CD14-positive monocyte (primary cell): Measurements from ENCODE around the gene MCEE. TPM values are rescaled to one million over a fixed set of nuclear protein-coding genes. Genes with fewer than 3 reads are reported as not detected.

Experiments used
- DNase-seq, 3 donors: peaks; one replicate each; pipeline ENCODE4 v3.0.0-alpha.2; 2011 to 2022
- H2AFZ ChIP-seq: 2 replicates; pipeline ENCODE4 v1.6.0; 2012; ENCODE audit warnings: mild to moderate bottlenecking, low read depth, low read length, inconsistent platforms; ENCODE audit not compliant: insufficient read depth, poor library complexity, severe bottlenecking
- H3K27ac ChIP-seq, 2 donors: 1 replicate in 1 of 2; 2 replicates in 1 of 2; pipeline ENCODE4 v1.5.1; 2012 to 2013; ENCODE audit warnings: low read length in 2 of 2, control low read depth in 1 of 2, inconsistent platforms in 1 of 2, low read depth in 1 of 2, mild to moderate bottlenecking in 1 of 2
- H3K27me3 ChIP-seq, 2 donors: one replicate each; pipeline versions ENCODE4 v1.6.0 to v1.6.1; 2011 to 2013; ENCODE audit warnings: low read length in 2 of 2; ENCODE audit not compliant: control insufficient read depth in 2 of 2, insufficient read depth in 2 of 2
- H3K36me3 ChIP-seq, 2 donors: replicated peaks in 1 of 2; 1 replicate in 1 of 2; 2 replicates in 1 of 2; pipeline versions ENCODE4 v1.5.1 to v1.6.1; 2012 to 2013; ENCODE audit warnings: low read length in 2 of 2, control low read depth in 1 of 2, inconsistent platforms in 1 of 2, mild to moderate bottlenecking in 1 of 2; ENCODE audit not compliant: insufficient read depth in 2 of 2, control insufficient read depth in 1 of 2
- H3K4me1 ChIP-seq, 2 donors: 1 replicate in 1 of 2; 2 replicates in 1 of 2; pipeline versions ENCODE4 v1.5.1 to v1.6.1; 2012 to 2013; ENCODE audit warnings: low read length in 2 of 2, control low read depth in 1 of 2, inconsistent platforms in 1 of 2, mild to moderate bottlenecking in 1 of 2, moderate library complexity in 1 of 2; ENCODE audit not compliant: insufficient read depth in 2 of 2, control insufficient read depth in 1 of 2
- H3K4me2 ChIP-seq: replicated peaks from 2 replicates; pipeline ENCODE3; 2012; ENCODE audit warnings: low read length, moderate library complexity, mild to moderate bottlenecking; ENCODE audit not compliant: poor library complexity, severe bottlenecking; ENCODE audit errors: extremely low read depth
- H3K4me3 ChIP-seq, 3 experiments: fragments of 200-600 bp in 1 of 3; sonication (generic) in 1 of 3; replicated peaks in 1 of 3; 1 replicate in 2 of 3; 2 replicates in 1 of 3; pipeline ENCODE4 v1.5.1; 2011 to 2013; ENCODE audit warnings: low read length in 3 of 3, mild to moderate bottlenecking in 3 of 3, control low read depth in 2 of 3, low read depth in 2 of 3, inconsistent platforms in 1 of 3, moderate library complexity in 1 of 3
- H3K79me2 ChIP-seq: 2 replicates; pipeline ENCODE4 v1.6.0; 2012; ENCODE audit warnings: mild to moderate bottlenecking, control low read depth, inconsistent platforms, low read length, moderate library complexity; ENCODE audit not compliant: insufficient read depth
- H3K9ac ChIP-seq: 2 replicates; pipeline ENCODE4 v1.6.0; 2017; ENCODE audit warnings: low read length, mild to moderate bottlenecking; ENCODE audit not compliant: insufficient read depth, poor library complexity, severe bottlenecking
- H3K9me3 ChIP-seq, 2 donors: replicated peaks in 1 of 2; 1 replicate in 1 of 2; 2 replicates in 1 of 2; pipeline versions ENCODE4 v1.5.1 to v1.6.1; 2012 to 2013; ENCODE audit warnings: low read length in 2 of 2, control low read depth in 1 of 2; ENCODE audit not compliant: control insufficient read depth in 1 of 2, insufficient read depth in 1 of 2
- H4K20me1 ChIP-seq: 2 replicates; pipeline ENCODE4 v1.6.0; 2012; ENCODE audit warnings: mild to moderate bottlenecking, low read length, control low read depth, moderate library complexity; ENCODE audit not compliant: insufficient read depth
- H3K27ac Mint-ChIP-seq, 7 donors: one replicate each; pipeline ENCODE4 v1.8.0; 2020; ENCODE audit warnings: mild to moderate bottlenecking in 7 of 7, mixed read lengths in 7 of 7, moderate library complexity in 6 of 7, inconsistent platforms in 2 of 7
- H3K27me3 Mint-ChIP-seq, 3 donors: one replicate each; pipeline ENCODE4 v1.8.0; 2021 to 2022; ENCODE audit warnings: low read depth in 3 of 3, mild to moderate bottlenecking in 3 of 3, mixed read lengths in 3 of 3, moderate library complexity in 3 of 3, inconsistent platforms in 1 of 3
- H3K36me3 Mint-ChIP-seq, 2 donors: one replicate each; pipeline ENCODE4 v1.8.0; 2020; ENCODE audit warnings: mixed read lengths in 2 of 2, inconsistent platforms in 1 of 2, mild to moderate bottlenecking in 1 of 2
- H3K4me1 Mint-ChIP-seq: one replicate; pipeline ENCODE4 v1.8.0; 2020; ENCODE audit warnings: mild to moderate bottlenecking, mixed read lengths
- H3K4me3 Mint-ChIP-seq, 2 donors: one replicate each; pipeline ENCODE4 v1.8.0; 2020; ENCODE audit warnings: mild to moderate bottlenecking in 2 of 2, mixed read lengths in 2 of 2, moderate library complexity in 1 of 2
- H3K9me3 Mint-ChIP-seq, 7 donors: one replicate each; pipeline ENCODE4 v1.8.0; 2020 to 2022; ENCODE audit warnings: mixed read lengths in 7 of 7, mild to moderate bottlenecking in 6 of 7, moderate library complexity in 6 of 7, inconsistent platforms in 2 of 7
- CTCF ChIP-seq: fragments of 200-600 bp; IDR thresholded peaks from one replicate; pipeline ENCODE4 v1.8.0; 2022; ENCODE audit warnings: antibody characterized with exemption, mild to moderate bottlenecking
- WGBS: methylation state at CpG from one replicate; pipeline ENCODE4 v1.1.5; 2013; ENCODE audit warnings: missing lambda C conversion rate; ENCODE audit not compliant: insufficient coverage; 5-methylcytosine and 5-hydroxymethylcytosine counted together
- intact Hi-C, 2 donors: fragments of 100-400 bp; cut with micrococcal nuclease; formaldehyde crosslinking; loops; one replicate each; pipeline versions ENCODE4 v1.15.0 to v1.15.1; 2023
- polyA plus RNA-seq, 3 donors: library from polyadenylated mRNA; depleted of rRNA in 1 of 3; unstranded in 2 of 3; stranded (reverse) in 1 of 3; fragments of 300-500 nt in 2 of 3; fragments of >200 nt in 1 of 3; fragmentation: Illumina TruSeq in 2 of 3; gene quantifications; 1 replicate in 2 of 3; 2 replicates in 1 of 3; pipeline ENCODE4 v1.2.3, GENCODE V29; 2012 to 2021

MCEE gene
- polyA plus RNA-seq, 3 donors, result 9.3 to 29.0 (median 24.7) TPM

- H3K27ac ChIP-seq, result peak overlapping the region; percentile 98
- DNase-seq, result no peak
- no peaks in the 10 kb centered on the region for H3K9me3 ChIP-seq
- Mint-ChIP-seq H3K27ac (peak overlapping the region; percentile 99), H3K4me3 (peak overlapping the region; percentile 81 to 97), H3K36me3 (peaks cover 0 to 6% of the 10 kb centered on the region in 2 donors), H3K9me3 (no peaks in the 10 kb centered on the region), H3K27me3 (peaks cover 0 to 3% (median 0%) of the 10 kb centered on the region in 3 donors), H3K4me1 (peaks cover 69% of the 10 kb centered on the region)
- no peaks in the 10 kb centered on the region for H4K20me1 ChIP-seq
- H2AFZ ChIP-seq, result no peak overlapping the region
- peaks cover 56 to 69% of the 10 kb centered on the region in 2 donors for H3K4me1 ChIP-seq
- TF ChIP-seq CTCF, result no peak
- no peaks in the 10 kb centered on the region for H3K27me3 ChIP-seq
- peaks cover 59% of the 10 kb centered on the region for H3K79me2 ChIP-seq
- peak overlapping the region; percentile 91 for H3K4me2 ChIP-seq
- WGBS, result 50% methylated on average over 1 of the region's 1 CpG
- intact Hi-C loops, result loop anchor here in 1 of 2 donors (5.0 kb wide), 1 partner anchor 36 kb away; no protein-coding TSS in a partner anchor
- no peaks in the 10 kb centered on the region for H3K36me3 ChIP-seq
- H3K9ac ChIP-seq, result no peak overlapping the region
- peak overlapping the region; percentile 54 to 82 (median 56) for H3K4me3 ChIP-seq
Observed at GRCh38 chr2:71063216-71063615, 66.8 kb downstream of the MCEE start.

- peaks cover 0 to 1% (median 0%) of the 10 kb centered on the region in 3 donors for H3K27me3 Mint-ChIP-seq
- no peak for DNase-seq
- Histone ChIP-seq H3K4me1 (peaks cover 35 to 46% of the 10 kb centered on the region in 2 donors), H2AFZ (no peak overlapping the region), H3K9ac (no peak overlapping the region), H3K4me2 (no peak overlapping the region), H3K79me2 (peaks cover 41% of the 10 kb centered on the region), H3K27me3 (no peaks in the 10 kb centered on the region), H4K20me1 (no peaks in the 10 kb centered on the region), H3K9me3 (no peaks in the 10 kb centered on the region), H3K36me3 (no peaks in the 10 kb centered on the region), H3K27ac (no peak overlapping the region), H3K4me3 (no peak overlapping the region)
- WGBS, result 100% methylated on average over 1 of the region's 3 CpGs
- no peak for TF ChIP-seq CTCF
- H3K27ac Mint-ChIP-seq, result peak overlapping the region in 3 of 7 donors; percentile 26 to 63 (median 33)
- H3K4me1 Mint-ChIP-seq, result peaks cover 50% of the 10 kb centered on the region
- peaks cover 0 to 2% (median 0%) of the 10 kb centered on the region in 7 donors for H3K9me3 Mint-ChIP-seq
- H3K36me3 Mint-ChIP-seq, result peaks cover 0 to 17% of the 10 kb centered on the region in 2 donors
- intact Hi-C loops, result loop anchor here in 1 of 2 donors (5.0 kb wide), 1 partner anchor 34 kb away; no protein-coding TSS in a partner anchor
- H3K4me3 Mint-ChIP-seq, result no peak overlapping the region
Observed at GRCh38 chr2:71060871-71061270, 69.2 kb downstream of the MCEE start.
